Measurements from ENCODE around the gene CD3G. TPM values are rescaled to one million over a fixed set of nuclear protein-coding genes. Genes with fewer than 3 reads are reported as not detected.
A peak's percentile ranks its signal among the peaks of the same experiment; 100 is the strongest.

The CD3G gene
- total and polyA plus RNA-seq, 9 of the 15 experiments (the other 6 are each of a cell fraction or from before 2014, with no cell fraction given) = 0.30 to 1.7 (median 0.47) TPM

DNA sequence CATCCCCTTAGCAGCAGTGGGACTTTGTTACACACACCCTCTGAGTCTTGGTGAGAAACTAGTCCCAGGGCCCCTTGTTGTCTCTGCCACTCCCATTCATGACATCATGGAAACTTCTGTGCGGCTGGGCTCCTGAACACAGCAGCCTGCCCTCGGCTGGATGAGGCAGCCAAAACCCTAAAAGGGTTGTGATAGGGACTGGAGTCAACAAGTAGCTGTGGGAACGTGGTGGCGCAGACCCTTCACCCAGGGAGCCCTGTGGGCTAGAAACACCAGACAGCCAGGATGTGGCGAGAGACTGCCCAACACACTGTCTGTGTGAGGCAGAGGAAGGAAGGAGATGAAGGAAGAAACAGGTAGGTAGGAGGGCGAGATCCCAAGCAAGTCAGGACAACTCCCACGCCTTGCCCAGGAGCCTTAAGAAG, 5.5 kb upstream of the CD3G start (continued):
- TF ChIP-seq, protein P1, sequence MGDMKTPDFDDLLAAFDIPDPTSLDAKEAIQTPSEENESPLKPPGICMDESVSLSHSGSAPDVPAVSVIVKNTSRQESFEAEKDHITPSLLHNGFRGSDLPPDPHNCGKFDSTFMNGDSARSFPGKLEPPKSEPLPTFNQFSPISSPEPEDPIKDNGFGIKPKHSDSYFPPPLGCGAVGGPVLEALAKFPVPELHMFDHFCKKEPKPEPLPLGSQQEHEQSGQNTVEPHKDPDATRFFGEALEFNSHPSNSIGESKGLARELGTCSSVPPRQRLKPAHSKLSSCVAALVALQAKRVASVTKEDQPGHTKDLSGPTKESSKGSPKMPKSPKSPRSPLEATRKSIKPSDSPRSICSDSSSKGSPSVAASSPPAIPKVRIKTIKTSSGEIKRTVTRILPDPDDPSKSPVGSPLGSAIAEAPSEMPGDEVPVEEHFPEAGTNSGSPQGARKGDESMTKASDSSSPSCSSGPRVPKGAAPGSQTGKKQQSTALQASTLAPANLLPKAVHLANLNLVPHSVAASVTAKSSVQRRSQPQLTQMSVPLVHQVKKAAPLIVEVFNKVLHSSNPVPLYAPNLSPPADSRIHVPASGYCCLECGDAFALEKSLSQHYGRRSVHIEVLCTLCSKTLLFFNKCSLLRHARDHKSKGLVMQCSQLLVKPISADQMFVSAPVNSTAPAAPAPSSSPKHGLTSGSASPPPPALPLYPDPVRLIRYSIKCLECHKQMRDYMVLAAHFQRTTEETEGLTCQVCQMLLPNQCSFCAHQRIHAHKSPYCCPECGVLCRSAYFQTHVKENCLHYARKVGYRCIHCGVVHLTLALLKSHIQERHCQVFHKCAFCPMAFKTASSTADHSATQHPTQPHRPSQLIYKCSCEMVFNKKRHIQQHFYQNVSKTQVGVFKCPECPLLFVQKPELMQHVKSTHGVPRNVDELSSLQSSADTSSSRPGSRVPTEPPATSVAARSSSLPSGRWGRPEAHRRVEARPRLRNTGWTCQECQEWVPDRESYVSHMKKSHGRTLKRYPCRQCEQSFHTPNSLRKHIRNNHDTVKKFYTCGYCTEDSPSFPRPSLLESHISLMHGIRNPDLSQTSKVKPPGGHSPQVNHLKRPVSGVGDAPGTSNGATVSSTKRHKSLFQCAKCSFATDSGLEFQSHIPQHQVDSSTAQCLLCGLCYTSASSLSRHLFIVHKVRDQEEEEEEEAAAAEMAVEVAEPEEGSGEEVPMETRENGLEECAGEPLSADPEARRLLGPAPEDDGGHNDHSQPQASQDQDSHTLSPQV (IDR thresholded peaks at IDR 0.05) = 0 out of 2 replicates have a peak, but pooled peaks have one; percentile 13
- no peak for TF ChIP-seq SETDB1 (IDR thresholded peaks at IDR 0.05; ENCODE audit: low read length)
- TF ChIP-seq, protein P2, sequence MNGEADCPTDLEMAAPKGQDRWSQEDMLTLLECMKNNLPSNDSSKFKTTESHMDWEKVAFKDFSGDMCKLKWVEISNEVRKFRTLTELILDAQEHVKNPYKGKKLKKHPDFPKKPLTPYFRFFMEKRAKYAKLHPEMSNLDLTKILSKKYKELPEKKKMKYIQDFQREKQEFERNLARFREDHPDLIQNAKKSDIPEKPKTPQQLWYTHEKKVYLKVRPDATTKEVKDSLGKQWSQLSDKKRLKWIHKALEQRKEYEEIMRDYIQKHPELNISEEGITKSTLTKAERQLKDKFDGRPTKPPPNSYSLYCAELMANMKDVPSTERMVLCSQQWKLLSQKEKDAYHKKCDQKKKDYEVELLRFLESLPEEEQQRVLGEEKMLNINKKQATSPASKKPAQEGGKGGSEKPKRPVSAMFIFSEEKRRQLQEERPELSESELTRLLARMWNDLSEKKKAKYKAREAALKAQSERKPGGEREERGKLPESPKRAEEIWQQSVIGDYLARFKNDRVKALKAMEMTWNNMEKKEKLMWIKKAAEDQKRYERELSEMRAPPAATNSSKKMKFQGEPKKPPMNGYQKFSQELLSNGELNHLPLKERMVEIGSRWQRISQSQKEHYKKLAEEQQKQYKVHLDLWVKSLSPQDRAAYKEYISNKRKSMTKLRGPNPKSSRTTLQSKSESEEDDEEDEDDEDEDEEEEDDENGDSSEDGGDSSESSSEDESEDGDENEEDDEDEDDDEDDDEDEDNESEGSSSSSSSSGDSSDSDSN (IDR thresholded peaks at IDR 0.05; ENCODE audit: borderline replicate concordance in 1 of 2, low read depth in 2 of 2, low read length in 2 of 2) = 0 out of 4 replicates have a peak, but pooled peaks of 1 of the 2 experiments have one; percentile 16
- TF ChIP-seq, protein P3, sequence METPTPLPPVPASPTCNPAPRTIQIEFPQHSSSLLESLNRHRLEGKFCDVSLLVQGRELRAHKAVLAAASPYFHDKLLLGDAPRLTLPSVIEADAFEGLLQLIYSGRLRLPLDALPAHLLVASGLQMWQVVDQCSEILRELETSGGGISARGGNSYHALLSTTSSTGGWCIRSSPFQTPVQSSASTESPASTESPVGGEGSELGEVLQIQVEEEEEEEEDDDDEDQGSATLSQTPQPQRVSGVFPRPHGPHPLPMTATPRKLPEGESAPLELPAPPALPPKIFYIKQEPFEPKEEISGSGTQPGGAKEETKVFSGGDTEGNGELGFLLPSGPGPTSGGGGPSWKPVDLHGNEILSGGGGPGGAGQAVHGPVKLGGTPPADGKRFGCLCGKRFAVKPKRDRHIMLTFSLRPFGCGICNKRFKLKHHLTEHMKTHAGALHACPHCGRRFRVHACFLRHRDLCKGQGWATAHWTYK (CRISPR knock-in tag; IDR thresholded peaks at IDR 0.05) = peak; percentile 63; the same call in 1 of the 2 replicates
- peak; percentile 92 for TF ChIP-seq ATF7 (IDR thresholded peaks at IDR 0.05)
- TF ChIP-seq ERF (CRISPR knock-in tag; IDR thresholded peaks at IDR 0.05) = 0 out of 2 replicates have a peak, but pooled peaks have one; percentile 62
- no peak for TF ChIP-seq TAF9B (IDR thresholded peaks at IDR 0.05; ENCODE audit: partially characterized antibody)
- no peak for TF ChIP-seq NEUROD1 (IDR thresholded peaks at IDR 0.05; ENCODE audit: borderline replicate concordance, low read depth, low read length, partially characterized antibody)
- no peak for TF ChIP-seq ZNF436 (CRISPR knock-in tag; IDR thresholded peaks at IDR 0.05)
- TF ChIP-seq SP1 (CRISPR knock-in tag; IDR thresholded peaks at IDR 0.05) = no peak
- no peak for TF ChIP-seq CEBPG (CRISPR knock-in tag; IDR thresholded peaks at IDR 0.05)
- no peak for TF ChIP-seq CEBPG (tag; conservative IDR thresholded peaks at IDR 0.05 in 1 of 2, IDR thresholded peaks at IDR 0.05 in 1 of 2)
- 0 out of 2 replicates have a peak, but pooled peaks have one; percentile 61 for TF ChIP-seq ZBTB17 (CRISPR knock-in tag; IDR thresholded peaks at IDR 0.05)
- TF ChIP-seq RBBP5 (IDR thresholded peaks at IDR 0.05; ENCODE audit: borderline replicate concordance, insufficient read depth, low read length, poor library complexity, severe bottlenecking) = peak; percentile 23
- TF ChIP-seq ADNP (tag; IDR thresholded peaks at IDR 0.05) = no peak
- no peak for TF ChIP-seq SIX5 (IDR thresholded peaks at IDR 0.05; ENCODE audit: borderline replicate concordance in 1 of 2, insufficient read depth in 1 of 2, low read depth in 1 of 2, low read length in 2 of 2)
- no peak for TF ChIP-seq TEAD4 (IDR thresholded peaks at IDR 0.05; ENCODE audit: low read length)
- no peak for TF ChIP-seq TEAD4 (CRISPR knock-in tag; IDR thresholded peaks at IDR 0.05; ENCODE audit: borderline replicate concordance)
- no peak for TF ChIP-seq CEBPB (tag; IDR thresholded peaks at IDR 0.05)
- TF ChIP-seq, protein P4, sequence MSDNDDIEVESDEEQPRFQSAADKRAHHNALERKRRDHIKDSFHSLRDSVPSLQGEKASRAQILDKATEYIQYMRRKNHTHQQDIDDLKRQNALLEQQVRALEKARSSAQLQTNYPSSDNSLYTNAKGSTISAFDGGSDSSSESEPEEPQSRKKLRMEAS (CRISPR knock-in tag; IDR thresholded peaks at IDR 0.05) = no peak
- TF ChIP-seq TCF7L2 (IDR thresholded peaks at IDR 0.05; ENCODE audit: low read depth, low read length) = no peak
